Naive B cell (primary cell): ENCODE results near the gene LAMA2. TPM values are rescaled to one million over a fixed set of nuclear protein-coding genes. Genes with fewer than 3 reads are reported as not detected.
"Not testable (repeated sequence)": the region's sequence is repeated elsewhere in the genome, so short reads cannot be mapped to it uniquely, and the experiment has no call there.

Experiments used
- ATAC-seq, 2 donors: fragments of 150-1000 bp; cut with Tn5 transposase; 2 replicates each; pipeline ENCODE4 v1.10.0; 2021; ENCODE audit warnings: low read depth in 2 of 2, mild to moderate bottlenecking in 2 of 2, moderate library complexity in 2 of 2
- DNase-seq: peaks from one replicate; pipeline ENCODE4 v3.0.0; 2022
- H3K27ac Mint-ChIP-seq, 6 donors: one replicate each; pipeline ENCODE4 v1.8.0; 2020 to 2022; ENCODE audit warnings: mild to moderate bottlenecking in 6 of 6, mixed read lengths in 6 of 6, moderate library complexity in 5 of 6, inconsistent platforms in 2 of 6
- H3K27me3 Mint-ChIP-seq, 3 donors: one replicate each; pipeline ENCODE4 v1.8.0; 2021 to 2022; ENCODE audit warnings: mixed read lengths in 3 of 3, mild to moderate bottlenecking in 1 of 3
- H3K36me3 Mint-ChIP-seq, 2 donors: one replicate each; pipeline ENCODE4 v1.8.0; 2020 to 2022; ENCODE audit warnings: mixed read lengths in 2 of 2, inconsistent platforms in 1 of 2, mild to moderate bottlenecking in 1 of 2
- H3K4me1 Mint-ChIP-seq, 3 donors: one replicate each; pipeline ENCODE4 v1.8.0; 2020 to 2022; ENCODE audit warnings: mixed read lengths in 3 of 3, inconsistent platforms in 1 of 3, mild to moderate bottlenecking in 1 of 3, moderate library complexity in 1 of 3
- H3K4me3 Mint-ChIP-seq, 8 donors: one replicate each; pipeline ENCODE4 v1.8.0; 2020 to 2022; ENCODE audit warnings: mild to moderate bottlenecking in 8 of 8, mixed read lengths in 8 of 8, moderate library complexity in 8 of 8, inconsistent platforms in 2 of 8
- H3K9me3 Mint-ChIP-seq, 7 donors: one replicate each; pipeline ENCODE4 v1.8.0; 2020 to 2022; ENCODE audit warnings: mixed read lengths in 7 of 7, mild to moderate bottlenecking in 5 of 7, inconsistent platforms in 2 of 7, moderate library complexity in 1 of 7
- polyA plus RNA-seq, 6 donors: library from polyadenylated mRNA; unstranded; fragments of 300-500 nt; fragmentation: Illumina TruSeq; gene quantifications; one replicate each; pipeline ENCODE4 v1.2.3, GENCODE V29; 2021; ENCODE audit warnings: low read depth in 6 of 6

Gene LAMA2
- polyA plus RNA-seq, 6 donors from 2014 or later = 0.28 TPM; not detected in 5

GRCh38 chr6:129084406-129084805 lies 201.5 kb downstream of the LAMA2 start:
- ATAC-seq (no peak), DNase-seq (no peak)
- no peak overlapping the region for H3K4me3 Mint-ChIP-seq
- H3K27ac Mint-ChIP-seq = no peak overlapping the region
- peaks cover 0 to 12% (median 0%) of the 10 kb centered on the region in 7 donors for H3K9me3 Mint-ChIP-seq
- no peaks in the 10 kb centered on the region for H3K36me3 Mint-ChIP-seq
- no peaks in the 10 kb centered on the region for H3K27me3 Mint-ChIP-seq
- no peaks in the 10 kb centered on the region for H3K4me1 Mint-ChIP-seq

- not testable (repeated sequence) for DNase-seq, H3K9me3 Mint-ChIP-seq, H3K36me3 Mint-ChIP-seq, ATAC-seq, H3K4me3 Mint-ChIP-seq, H3K27me3 Mint-ChIP-seq, H3K4me1 Mint-ChIP-seq, H3K27ac Mint-ChIP-seq
Measured at GRCh38 chr6:129088481-129088880, 205.5 kb downstream of the LAMA2 start.

- Mint-ChIP-seq H3K27ac (no peak overlapping the region), H3K27me3 (no peaks in the 10 kb centered on the region), H3K4me3 (no peak overlapping the region), H3K9me3 (peaks cover 0 to 9% (median 0%) of the 10 kb centered on the region in 7 donors), H3K36me3 (no peaks in the 10 kb centered on the region), H3K4me1 (no peaks in the 10 kb centered on the region)
- no peak for DNase-seq
- ATAC-seq = no peak
Measured at GRCh38 chr6:129089357-129089756, 206.4 kb downstream of the LAMA2 start.

- Mint-ChIP-seq H3K9me3 (peaks cover 0 to 5% (median 0%) of the 10 kb centered on the region in 7 donors), H3K27me3 (no peaks in the 10 kb centered on the region), H3K36me3 (no peaks in the 10 kb centered on the region), H3K4me3 (no peak overlapping the region), H3K4me1 (no peaks in the 10 kb centered on the region), H3K27ac (no peak overlapping the region)
- no peak for ATAC-seq
- no peak for DNase-seq
Measured at GRCh38 chr6:129094147-129094546, 211.2 kb downstream of the LAMA2 start.

- no peak overlapping the region for H3K27ac Mint-ChIP-seq
- H3K4me3 Mint-ChIP-seq = no peak overlapping the region
- ATAC-seq (no peak), DNase-seq (no peak)
- no peaks in the 10 kb centered on the region for H3K4me1 Mint-ChIP-seq
- H3K27me3 Mint-ChIP-seq = no peaks in the 10 kb centered on the region
- no peaks in the 10 kb centered on the region for H3K9me3 Mint-ChIP-seq
- H3K36me3 Mint-ChIP-seq = no peaks in the 10 kb centered on the region
Measured at GRCh38 chr6:129096651-129097290, 213.8 kb downstream of the LAMA2 start.

- no peaks in the 10 kb centered on the region for H3K4me1 Mint-ChIP-seq
Measured at GRCh38 chr6:129098061-129098553, 215.2 kb downstream of the LAMA2 start.

GRCh38 chr6:129099696-129100095 lies 216.8 kb downstream of the LAMA2 start:
- H3K4me1 Mint-ChIP-seq = peaks cover 0 to 3% (median 0%) of the 10 kb centered on the region in 3 donors
- peaks cover 0 to 3% (median 0%) of the 10 kb centered on the region in 7 donors for H3K9me3 Mint-ChIP-seq
- H3K36me3 Mint-ChIP-seq = no peaks in the 10 kb centered on the region
- DNase-seq (no peak), ATAC-seq (no peak)
- H3K27ac Mint-ChIP-seq = no peak overlapping the region
- H3K4me3 Mint-ChIP-seq = no peak overlapping the region
- no peaks in the 10 kb centered on the region for H3K27me3 Mint-ChIP-seq

More at GRCh38 chr6:129098061-129098553, 215.2 kb downstream of the LAMA2 start:
- H3K27ac Mint-ChIP-seq = no peak overlapping the region
- DNase-seq (no peak), ATAC-seq (no peak)
- no peak overlapping the region for H3K4me3 Mint-ChIP-seq
- H3K9me3 Mint-ChIP-seq = no peaks in the 10 kb centered on the region
- no peaks in the 10 kb centered on the region for H3K27me3 Mint-ChIP-seq
- H3K36me3 Mint-ChIP-seq = no peaks in the 10 kb centered on the region

GRCh38 chr6:129100164-129100563 lies 217.2 kb downstream of the LAMA2 start:
- H3K4me3 Mint-ChIP-seq = no peak overlapping the region
- ATAC-seq = peak in 1 of 2 donors; percentile 67

GRCh38 chr6:129102741-129103140 lies 219.8 kb downstream of the LAMA2 start:
- Mint-ChIP-seq H3K4me3 (no peak overlapping the region), H3K36me3 (no peaks in the 10 kb centered on the region), H3K9me3 (peaks cover 0 to 3% (median 0%) of the 10 kb centered on the region in 7 donors), H3K27ac (peak overlapping the region in 1 of 6 donors; percentile 12), H3K27me3 (no peaks in the 10 kb centered on the region), H3K4me1 (peaks cover 0 to 7% (median 4%) of the 10 kb centered on the region in 3 donors)
- DNase-seq (no peak), ATAC-seq (no peak)

More at GRCh38 chr6:129100164-129100563, 217.2 kb downstream of the LAMA2 start:
- DNase-seq = no peak
- Mint-ChIP-seq H3K4me1 (peaks cover 0 to 6% (median 0%) of the 10 kb centered on the region in 3 donors), H3K9me3 (peaks cover 0 to 3% (median 0%) of the 10 kb centered on the region in 7 donors), H3K27ac (no peak overlapping the region), H3K36me3 (no peaks in the 10 kb centered on the region), H3K27me3 (no peaks in the 10 kb centered on the region)

- no peak for DNase-seq
- no peaks in the 10 kb centered on the region for H3K36me3 Mint-ChIP-seq
- no peak for ATAC-seq
- no peaks in the 10 kb centered on the region for H3K27me3 Mint-ChIP-seq
- H3K9me3 Mint-ChIP-seq = peaks cover 0 to 3% (median 0%) of the 10 kb centered on the region in 7 donors
- no peak overlapping the region for H3K27ac Mint-ChIP-seq
- peak overlapping the region in 1 of 8 donors; percentile 41 for H3K4me3 Mint-ChIP-seq
- H3K4me1 Mint-ChIP-seq = peaks cover 0 to 7% (median 4%) of the 10 kb centered on the region in 3 donors
Measured at GRCh38 chr6:129104131-129104530, 221.2 kb downstream of the LAMA2 start.

- ATAC-seq (no peak), DNase-seq (no peak)
- peaks cover 0 to 7% (median 4%) of the 10 kb centered on the region in 3 donors for H3K4me1 Mint-ChIP-seq
- H3K4me3 Mint-ChIP-seq = peak overlapping the region in 1 of 8 donors; percentile 22
- peak overlapping the region in 1 of 6 donors; percentile 76 for H3K27ac Mint-ChIP-seq
- no peaks in the 10 kb centered on the region for H3K36me3 Mint-ChIP-seq
- H3K9me3 Mint-ChIP-seq = peaks cover 0 to 3% (median 0%) of the 10 kb centered on the region in 7 donors
- H3K27me3 Mint-ChIP-seq = no peaks in the 10 kb centered on the region
Measured at GRCh38 chr6:129104560-129104959, 221.6 kb downstream of the LAMA2 start.

GRCh38 chr6:129105035-129105434 lies 222.1 kb downstream of the LAMA2 start:
- Mint-ChIP-seq H3K4me1 (peaks cover 0 to 7% (median 4%) of the 10 kb centered on the region in 3 donors), H3K4me3 (no peak overlapping the region), H3K27me3 (no peaks in the 10 kb centered on the region), H3K36me3 (no peaks in the 10 kb centered on the region), H3K9me3 (peaks cover 0 to 3% (median 0%) of the 10 kb centered on the region in 7 donors), H3K27ac (no peak overlapping the region)
- DNase-seq = no peak
- ATAC-seq = no peak

- Mint-ChIP-seq H3K4me1 (peaks cover 0 to 7% (median 4%) of the 10 kb centered on the region in 3 donors), H3K9me3 (peaks cover 0 to 3% (median 0%) of the 10 kb centered on the region in 7 donors), H3K4me3 (no peak overlapping the region), H3K36me3 (no peaks in the 10 kb centered on the region), H3K27me3 (no peaks in the 10 kb centered on the region), H3K27ac (peak overlapping the region in 2 of 6 donors; percentile 47 to 85)
- DNase-seq = no peak
- peak; percentile 53 to 73 for ATAC-seq
Measured at GRCh38 chr6:129105793-129106192, 222.9 kb downstream of the LAMA2 start.

- ATAC-seq (no peak), DNase-seq (no peak)
- Mint-ChIP-seq H3K36me3 (no peaks in the 10 kb centered on the region), H3K9me3 (peaks cover 0 to 3% (median 0%) of the 10 kb centered on the region in 7 donors), H3K27ac (no peak overlapping the region), H3K27me3 (no peaks in the 10 kb centered on the region), H3K4me1 (peaks cover 0 to 7% (median 4%) of the 10 kb centered on the region in 3 donors), H3K4me3 (no peak overlapping the region)
Measured at GRCh38 chr6:129108337-129108736, 225.4 kb downstream of the LAMA2 start.
